Measurements from ENCODE around the gene POLR3B.
A peak's percentile ranks its signal among the peaks of the same experiment; 100 is the strongest.
"Not testable (repeated sequence)": the region's sequence is repeated elsewhere in the genome, so short reads cannot be mapped to it uniquely, and the experiment has no call there.

The POLR3B gene

GRCh38 chr12:106459534-106459933 lies 102.0 kb downstream of the POLR3B start:
- FAIRE-seq = no peak

GRCh38 chr12:106461730-106462129 lies 104.2 kb downstream of the POLR3B start:
- no peak for DNase-seq (ENCODE audit: low spot score)

More at GRCh38 chr12:106459534-106459933, 102.0 kb downstream of the POLR3B start:
- DNase-seq (ENCODE audit: low spot score) = no peak

GRCh38 chr12:106465605-106466004 lies 108.1 kb downstream of the POLR3B start:
- DNase-seq (ENCODE audit: low spot score); FAIRE-seq: not testable (repeated sequence)

More at GRCh38 chr12:106461730-106462129, 104.2 kb downstream of the POLR3B start:
- FAIRE-seq = no peak

GRCh38 chr12:106475662-106476061 lies 118.1 kb downstream of the POLR3B start:
- not testable (repeated sequence) for FAIRE-seq; DNase-seq (ENCODE audit: low spot score)

GRCh38 chr12:106477627-106478026 lies 120.1 kb downstream of the POLR3B start:
- DNase-seq (ENCODE audit: low spot score); FAIRE-seq: not testable (repeated sequence)

- FAIRE-seq (no peak), DNase-seq (ENCODE audit: low spot score) (no peak)
Measured at GRCh38 chr12:106480251-106480650, 122.7 kb downstream of the POLR3B start.

- FAIRE-seq = no peak
- DNase-seq (ENCODE audit: low spot score) = no peak
Measured at GRCh38 chr12:106481246-106481645, 123.7 kb downstream of the POLR3B start.

- DNase-seq (ENCODE audit: low spot score) (no peak), FAIRE-seq (no peak)
Measured at GRCh38 chr12:106487664-106488063, 130.1 kb downstream of the POLR3B start.

- no peak for FAIRE-seq
- DNase-seq (ENCODE audit: low spot score) = no peak
Measured at GRCh38 chr12:106488884-106489283, 131.3 kb downstream of the POLR3B start.

GRCh38 chr12:106490264-106490663 lies 132.7 kb downstream of the POLR3B start:
- FAIRE-seq (no peak), DNase-seq (ENCODE audit: low spot score) (no peak)

GRCh38 chr12:106492857-106493256 lies 135.3 kb downstream of the POLR3B start:
- FAIRE-seq (no peak), DNase-seq (ENCODE audit: low spot score) (no peak)

GRCh38 chr12:106493531-106493930 lies 136.0 kb downstream of the POLR3B start:
- DNase-seq (ENCODE audit: low spot score) (peak; percentile 48), FAIRE-seq (peak; percentile 76)

GRCh38 chr12:106495354-106495965 lies 137.9 kb downstream of the POLR3B start:
- DNase-seq (ENCODE audit: low spot score) (no peak), FAIRE-seq (no peak)

GRCh38 chr12:106498056-106498455 lies 140.5 kb downstream of the POLR3B start:
- FAIRE-seq (no peak), DNase-seq (ENCODE audit: low spot score) (no peak)

- DNase-seq (ENCODE audit: low spot score) (no peak), FAIRE-seq (no peak)
Measured at GRCh38 chr12:106499628-106500027, 142.1 kb downstream of the POLR3B start.

GRCh38 chr12:106506691-106507090 lies 149.1 kb downstream of the POLR3B start:
- DNase-seq (ENCODE audit: low spot score) = no peak
- FAIRE-seq = no peak

GRCh38 chr12:106508966-106509365 lies 151.4 kb downstream of the POLR3B start:
- FAIRE-seq (no peak), DNase-seq (ENCODE audit: low spot score) (no peak)

- no peak for DNase-seq (ENCODE audit: low spot score)
- FAIRE-seq = no peak
Measured at GRCh38 chr12:106511365-106511764, 153.8 kb downstream of the POLR3B start.

GRCh38 chr12:106517314-106517713 lies 159.8 kb downstream of the POLR3B start:
- DNase-seq (ENCODE audit: low spot score) = no peak
- no peak for FAIRE-seq

GRCh38 chr12:106519607-106520021 lies 162.1 kb downstream of the POLR3B start:
- DNase-seq (ENCODE audit: low spot score) = no peak
- FAIRE-seq = no peak

- no peak for FAIRE-seq
Measured at GRCh38 chr12:106521901-106522300, 164.4 kb downstream of the POLR3B start.

GRCh38 chr12:106522708-106523107 lies 165.2 kb downstream of the POLR3B start:
- no peak for FAIRE-seq
- DNase-seq (ENCODE audit: low spot score) = no peak

More at GRCh38 chr12:106521901-106522300, 164.4 kb downstream of the POLR3B start:
- no peak for DNase-seq (ENCODE audit: low spot score)

GRCh38 chr12:106527356-106527755 lies 169.8 kb downstream of the POLR3B start:
- FAIRE-seq (no peak), DNase-seq (ENCODE audit: low spot score) (peak; percentile 54)
